OCI-LY1 (cell line): Measurements from ENCODE around the gene TOP2A.

Experiments used
- H2AFZ ChIP-seq: fragments of 200-600 bp; sonication (generic), shearing (Covaris generic); 2 replicates; pipeline ENCODE4 v1.6.0; 2014; ENCODE audit warnings: antibody characterized with exemption, mild to moderate bottlenecking, low read length
- H3F3A ChIP-seq: fragments of 200-600 bp; sonication (generic), shearing (Covaris generic); 2 replicates; pipeline ENCODE4 v1.6.0; 2014; ENCODE audit warnings: mild to moderate bottlenecking, antibody characterized with exemption, low read length, moderate library complexity; ENCODE audit not compliant: insufficient read depth
- H3K27ac ChIP-seq: fragments of 200-600 bp; sonication (generic); 2 replicates; pipeline ENCODE4 v1.5.1; 2014; ENCODE audit warnings: low read length, mixed run types, mild to moderate bottlenecking, low read depth; ENCODE audit not compliant: poor library complexity, severe bottlenecking
- H3K27me3 ChIP-seq: fragments of 200-600 bp; sonication (generic); 2 replicates; pipeline ENCODE4 v1.6.0; 2014; ENCODE audit warnings: antibody characterized with exemption, mild to moderate bottlenecking, low read length, moderate library complexity; ENCODE audit not compliant: insufficient read depth
- H3K36me3 ChIP-seq: fragments of 200-600 bp; sonication (generic); 2 replicates; pipeline ENCODE4 v1.6.1; 2014; ENCODE audit warnings: mild to moderate bottlenecking, antibody characterized with exemption, low read length, moderate library complexity, mixed read lengths; ENCODE audit not compliant: insufficient read depth
- H3K4me1 ChIP-seq: fragments of 200-600 bp; sonication (generic); 2 replicates; pipeline ENCODE4 v1.5.1; 2014; ENCODE audit warnings: mild to moderate bottlenecking, low read length, moderate library complexity; ENCODE audit not compliant: insufficient read depth, severe bottlenecking
- H3K4me2 ChIP-seq: fragments of 200-600 bp; sonication (generic), shearing (Covaris generic); 2 replicates; pipeline ENCODE4 v1.6.1; 2014; ENCODE audit warnings: low read length
- H3K4me3 ChIP-seq: fragments of 200-600 bp; sonication (generic); 2 replicates; pipeline ENCODE4 v1.5.1; 2014; ENCODE audit warnings: low read length, low read depth, mild to moderate bottlenecking, mixed read lengths; ENCODE audit not compliant: poor library complexity, severe bottlenecking
- H3K79me2 ChIP-seq: fragments of 200-600 bp; shearing (Covaris generic); 2 replicates; pipeline ENCODE4 v1.6.1; 2016; ENCODE audit warnings: mixed run types, low read length, mixed read lengths; ENCODE audit not compliant: insufficient read depth
- H3K9ac ChIP-seq: fragments of 200-600 bp; sonication (generic), shearing (Covaris generic); 2 replicates; pipeline ENCODE4 v1.6.1; 2014; ENCODE audit warnings: mild to moderate bottlenecking, low read length, mixed read lengths
- H3K9me2 ChIP-seq: fragments of 200-600 bp; sonication (generic), shearing (Covaris generic); 2 replicates; pipeline ENCODE4 v1.6.1; 2014; ENCODE audit warnings: low read depth, mild to moderate bottlenecking, low read length, mixed read lengths
- H3K9me3 ChIP-seq: fragments of 200-600 bp; shearing (Covaris generic); 2 replicates; pipeline ENCODE4 v1.6.1; 2014; ENCODE audit warnings: low read length, mixed read lengths
- H4K20me1 ChIP-seq: fragments of 200-600 bp; sonication (generic), shearing (Covaris generic); 2 replicates; pipeline ENCODE4 v1.6.0; 2016; ENCODE audit warnings: mild to moderate bottlenecking, low read length; ENCODE audit not compliant: insufficient read depth
- CTCF ChIP-seq: fragments of 200-600 bp; sonication (generic), shearing (Covaris generic); IDR thresholded peaks from 2 replicates; pipeline ENCODE4 v1.5.1; 2017; ENCODE audit warnings: mild to moderate bottlenecking, antibody characterized with exemption, low read length, moderate library complexity, mixed read lengths
- EZH2 ChIP-seq: fragments of 200-600 bp; sonication (generic), shearing (Covaris generic); IDR thresholded peaks from 2 replicates; pipeline ENCODE4 v1.8.0; 2017; ENCODE audit warnings: borderline replicate concordance, mixed run types, mild to moderate bottlenecking, antibody characterized with exemption, low read length, moderate library complexity, mixed read lengths

TOP2A gene

GRCh38 chr17:40349895-40350688, 67.6 kb downstream of the TOP2A start:
- H3K4me1 ChIP-seq: peaks cover 7% of the 10 kb centered on the region
- no peak for TF ChIP-seq EZH2
- no peak for TF ChIP-seq CTCF
- H3K27ac ChIP-seq: no peak overlapping the region
- H3K4me2 ChIP-seq: no peak overlapping the region
- H3F3A ChIP-seq: no peaks in the 10 kb centered on the region
- no peaks in the 10 kb centered on the region for H3K9me2 ChIP-seq
- H3K9ac ChIP-seq: no peak overlapping the region
- no peaks in the 10 kb centered on the region for H3K36me3 ChIP-seq
- H3K79me2 ChIP-seq: no peaks in the 10 kb centered on the region
- H2AFZ ChIP-seq: no peak overlapping the region
- H3K4me3 ChIP-seq: no peak overlapping the region
- H3K9me3 ChIP-seq: no peaks in the 10 kb centered on the region
- H4K20me1 ChIP-seq: no peaks in the 10 kb centered on the region
- H3K27me3 ChIP-seq: peaks cover 5% of the 10 kb centered on the region; the same call in 1 of the 2 replicates

GRCh38 chr17:40349477-40349894, 68.2 kb downstream of the TOP2A start:
- Histone ChIP-seq H3K4me3 (no peak overlapping the region), H3K27me3 (peaks cover 5% of the 10 kb centered on the region; the same call in 1 of the 2 replicates), H2AFZ (no peak overlapping the region), H3K9ac (no peak overlapping the region), H3F3A (no peaks in the 10 kb centered on the region), H3K4me2 (no peak overlapping the region), H3K9me3 (no peaks in the 10 kb centered on the region), H3K79me2 (no peaks in the 10 kb centered on the region), H3K4me1 (peaks cover 8% of the 10 kb centered on the region), H3K27ac (no peak overlapping the region), H4K20me1 (no peaks in the 10 kb centered on the region), H3K36me3 (no peaks in the 10 kb centered on the region), H3K9me2 (no peaks in the 10 kb centered on the region)
- TF ChIP-seq EZH2 (no peak), CTCF (no peak)

GRCh38 chr17:40348562-40349476, 68.9 kb downstream of the TOP2A start:
- Histone ChIP-seq H3K27ac (no peak overlapping the region), H3K79me2 (no peaks in the 10 kb centered on the region), H2AFZ (no peak overlapping the region), H3K27me3 (peaks cover 5% of the 10 kb centered on the region; the same call in 1 of the 2 replicates), H3K4me3 (no peak overlapping the region), H3K9ac (no peak overlapping the region), H3K4me1 (peaks cover 8% of the 10 kb centered on the region), H4K20me1 (no peaks in the 10 kb centered on the region), H3K9me3 (no peaks in the 10 kb centered on the region), H3K36me3 (no peaks in the 10 kb centered on the region), H3F3A (no peaks in the 10 kb centered on the region), H3K9me2 (no peaks in the 10 kb centered on the region), H3K4me2 (no peak overlapping the region)
- TF ChIP-seq EZH2 (no peak), CTCF (no peak)
